ENCODE results near the gene BLTP3B. TPM values are rescaled to one million over a fixed set of nuclear protein-coding genes. Genes with fewer than 3 reads are reported as not detected.

The BLTP3B gene
- polyA plus RNA-seq, 1 of the 3 experiments (the other 2 are of a cell fraction): 5.8 TPM

- Histone ChIP-seq H3K4me2 (no peak overlapping the region), H3K27ac (ENCODE audit: low read depth in 2 of 2, low read length in 1 of 2) (peak overlapping the region in 1 of 2 experiments; percentile 38; a peak in 1 of 4 replicates), H3K4me1 (ENCODE audit: control insufficient read depth in 1 of 2, insufficient read depth in 2 of 2, low read depth in 1 of 2, low read length in 1 of 2) (peaks cover 11 to 31% of the 10 kb centered on the region in 2 experiments), H4K20me1 (ENCODE audit: insufficient read depth) (peaks cover 16% of the 10 kb centered on the region; the same call in 1 of the 2 replicates), H3K9ac (no peak overlapping the region), H3K36me3 (replicated peaks in 1 of 2; ENCODE audit: control insufficient read depth in 1 of 2, insufficient read depth in 2 of 2, low read length in 1 of 2) (no peaks in the 10 kb centered on the region), H3K79me2 (ENCODE audit: insufficient read depth) (peaks cover 96% of the 10 kb centered on the region), H3K9me2 (no peaks in the 10 kb centered on the region), H2AFZ (ENCODE audit: low read depth) (no peak overlapping the region), H3K9me3 (no peaks in the 10 kb centered on the region), H3F3A (replicated peaks; ENCODE audit: insufficient read depth) (peaks cover 7% of the 10 kb centered on the region), H3K27me3 (ENCODE audit: insufficient read depth) (no peaks in the 10 kb centered on the region), H3K4me3 (ENCODE audit: low read depth in 2 of 2, low read length in 1 of 2) (no peak overlapping the region)
- no peak for DNase-seq
- TF ChIP-seq IRF3 (IDR thresholded peaks at IDR 0.05; ENCODE audit: low read depth, low read length) (no peak), RCOR1 (IDR thresholded peaks at IDR 0.05; ENCODE audit: low read length) (no peak), EZH2phosphoT487 (IDR thresholded peaks at IDR 0.05; ENCODE audit: borderline replicate concordance, low read depth) (no peak), NRF1 (IDR thresholded peaks at IDR 0.05; ENCODE audit: low read depth, low read length) (no peak), YY1 (IDR thresholded peaks at IDR 0.05; ENCODE audit: low read depth) (no peak), SIN3A (IDR thresholded peaks at IDR 0.05; ENCODE audit: borderline replicate concordance, low read depth, low read length) (no peak), CHD2 (IDR thresholded peaks at IDR 0.05; ENCODE audit: low read length, partially characterized antibody) (no peak), REST (IDR thresholded peaks at IDR 0.05; ENCODE audit: low read depth, low read length) (no peak), CTCF (IDR thresholded peaks at IDR 0.05) (no peak), TEAD4 (IDR thresholded peaks at IDR 0.05; ENCODE audit: borderline replicate concordance, insufficient read depth) (no peak), RXRA (IDR thresholded peaks at IDR 0.05; ENCODE audit: borderline replicate concordance, low read depth) (no peak), USF1 (IDR thresholded peaks at IDR 0.05; ENCODE audit: borderline replicate concordance, low read depth) (no peak), PBX3 (IDR thresholded peaks at IDR 0.05) (no peak), MAX (IDR thresholded peaks at IDR 0.05; ENCODE audit: low read depth) (no peak), MXI1 (IDR thresholded peaks at IDR 0.05; ENCODE audit: low read depth, low read length) (no peak), NFIC (IDR thresholded peaks at IDR 0.05; ENCODE audit: borderline replicate concordance) (no peak), TCF12 (IDR thresholded peaks at IDR 0.05) (no peak), GATA2 (CRISPR knock-in tag; IDR thresholded peaks at IDR 0.05) (no peak)
- POLR2A ChIA-PET: no interaction called here
- CTCF ChIA-PET: interaction anchor here (0.7 to 2.0 kb wide), 3 partner anchors 27 to 94 kb away, joined by 4 to 8 read pairs (median 4); no protein-coding TSS in a partner anchor
- 38% methylated on average over 1 of the region's 1 CpG for WGBS (ENCODE audit: low lambda C conversion rate)
Measured at GRCh38 chr12:100127766-100128511, 14.7 kb downstream of the BLTP3B start.

Measured in SK-N-SH (cell line).